Lower leg skin (tissue), 4 donors: Measurements from ENCODE around the gene FRS2. TPM values are rescaled to one million over a fixed set of nuclear protein-coding genes. Genes with fewer than 3 reads are reported as not detected.

ENCODE experiments used
- DNase-seq, 2 donors: peaks; one replicate each; pipeline ENCODE4 v3.0.0-alpha.2; 2019; ENCODE audit warnings: low spot score in 2 of 2
- H3K4me3 ChIP-seq: fragments of 200-600 bp; sonication (generic); 2 replicates; pipeline ENCODE4 v1.5.1; 2017; ENCODE audit warnings: mild to moderate bottlenecking, low read depth; ENCODE audit not compliant: poor library complexity, severe bottlenecking
- CTCF ChIP-seq, 3 donors: fragments of 450-650 bp; IDR thresholded peaks; one replicate each; pipeline ENCODE4 v1.5.1; 2016; ENCODE audit warnings: antibody characterized with exemption in 3 of 3, mild to moderate bottlenecking in 3 of 3, moderate library complexity in 2 of 3
- POLR2A ChIP-seq, 2 donors: fragments of 450-650 bp; IDR thresholded peaks; one replicate each; pipeline ENCODE4 v1.6.1; 2016 to 2017; ENCODE audit warnings: antibody characterized with exemption in 2 of 2, mild to moderate bottlenecking in 1 of 2, moderate library complexity in 1 of 2
- WGBS, 2 donors: methylation state at CpG; one replicate each; pipeline ENCODE4 v1.1.5; 2018; 5-methylcytosine and 5-hydroxymethylcytosine counted together
- intact Hi-C: fragments of 100-400 bp; cut with DNase I; formaldehyde crosslinking; loops from one replicate; pipeline ENCODE4 v1.15.0; 2023; ENCODE audit warnings: low total_unique reads
- total RNA-seq, 4 donors: library from RNA; depleted of rRNA; stranded (reverse); fragments of >200 nt; gene quantifications; one replicate each; pipeline ENCODE4 v1.1.0, GENCODE V29; 2016

The FRS2 gene
- total RNA-seq, 4 donors from 2014 or later, result 33.7 to 64.7 (median 43.5) TPM

DNA sequence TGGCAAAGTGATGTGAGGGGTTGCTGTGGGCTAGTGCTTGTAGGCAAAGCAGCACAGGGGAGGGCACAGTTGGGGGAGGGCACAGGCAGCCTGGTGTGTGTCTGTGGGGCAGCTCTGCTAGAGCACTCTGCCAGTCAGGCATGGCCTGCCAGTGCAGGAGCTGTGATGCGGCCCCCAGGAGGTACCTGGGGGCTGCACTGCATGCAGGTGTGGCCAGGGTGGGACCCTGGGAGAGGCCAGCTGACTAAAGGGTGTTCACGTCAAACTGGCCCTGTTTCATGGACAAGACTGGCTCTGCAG, 54.1 kb downstream of the FRS2 start:
- intact Hi-C loops, result no loop called here
- WGBS, 2 donors, result 90 to 100% methylated on average over 2 of the region's 2 CpGs
- no peak overlapping the region for H3K4me3 ChIP-seq
- TF ChIP-seq POLR2A (IDR thresholded peaks at IDR 0.05) (no peak), CTCF (IDR thresholded peaks at IDR 0.05) (no peak)
- DNase-seq, result no peak

DNA sequence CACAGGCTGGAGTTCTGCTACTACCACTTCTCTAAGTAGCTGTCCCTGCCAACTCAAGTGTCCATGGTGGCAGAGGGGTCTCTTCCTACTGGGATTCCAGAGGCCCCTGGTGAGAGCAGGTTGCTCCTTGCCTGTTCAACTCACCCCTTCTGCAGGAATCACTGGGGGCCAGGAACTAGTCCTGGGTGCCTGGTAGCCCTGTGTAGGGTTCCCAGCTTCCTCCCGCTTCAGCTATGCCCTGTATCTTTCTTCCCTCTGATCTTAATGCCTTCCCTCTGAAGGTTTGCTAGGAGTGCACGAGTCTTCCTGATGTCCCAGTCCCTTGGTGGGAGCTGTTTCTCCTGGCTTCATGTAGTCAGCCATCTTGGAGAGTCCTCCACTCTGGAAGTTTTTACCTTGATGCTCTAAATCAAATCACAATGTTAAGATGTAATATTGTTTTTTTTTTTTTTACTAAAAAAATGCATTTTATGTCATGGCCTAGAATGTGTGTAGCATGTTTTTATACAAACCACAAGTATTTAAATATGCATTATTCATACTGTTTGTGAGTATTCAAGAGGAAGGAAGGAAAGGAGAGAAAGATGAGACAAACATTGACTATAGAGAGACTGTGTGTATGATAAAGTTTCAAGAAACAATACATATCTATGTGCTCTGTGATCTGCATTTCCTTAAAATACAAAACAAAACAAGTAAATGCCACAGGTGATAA, 54.7 kb downstream of the FRS2 start:
- no peak for DNase-seq
- 92 to 96% methylated on average over 2 of the region's 2 CpGs for WGBS, 2 donors
- intact Hi-C loops, result no loop called here
- TF ChIP-seq CTCF (IDR thresholded peaks at IDR 0.05) (no peak), POLR2A (IDR thresholded peaks at IDR 0.05) (no peak)
- no peak overlapping the region for H3K4me3 ChIP-seq

GRCh38 chr12:69527506-69528272, 57.5 kb downstream of the FRS2 start:
- TF ChIP-seq CTCF (IDR thresholded peaks at IDR 0.05) (no peak), POLR2A (IDR thresholded peaks at IDR 0.05) (no peak)
- H3K4me3 ChIP-seq, result no peak overlapping the region
- 59 to 60% methylated on average over 3 of the region's 3 CpGs for WGBS, 2 donors

DNA sequence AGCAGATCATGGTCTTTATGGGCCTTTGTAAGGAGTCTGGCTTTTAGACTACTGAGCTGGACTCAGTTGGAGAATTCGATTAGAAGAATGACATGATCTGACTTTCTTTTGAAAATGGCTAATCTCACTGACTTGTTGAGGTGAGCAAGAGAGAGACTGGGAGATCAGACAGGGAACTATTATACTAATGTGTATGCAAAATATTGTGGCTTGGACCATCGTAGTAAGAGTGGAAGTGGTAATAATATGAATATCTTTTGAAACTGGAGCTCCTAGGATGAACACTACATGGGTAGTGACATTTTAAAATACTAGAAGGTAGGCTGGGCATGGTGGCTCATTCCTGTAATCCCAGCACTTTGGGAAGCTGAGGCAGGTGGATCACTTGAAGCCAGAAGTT, 58.8 kb downstream of the FRS2 start:
- 76 to 85% methylated on average over 2 of the region's 2 CpGs for WGBS, 2 donors
- H3K4me3 ChIP-seq, result no peak overlapping the region
- intact Hi-C loops, result no loop called here
- no peak for DNase-seq
- no peak for TF ChIP-seq POLR2A (IDR thresholded peaks at IDR 0.05)
- TF ChIP-seq CTCF (IDR thresholded peaks at IDR 0.05), result no peak

More at GRCh38 chr12:69527506-69528272, 57.5 kb downstream of the FRS2 start:
- DNase-seq, result no peak
- intact Hi-C loops, result no loop called here

- intact Hi-C loops, result no loop called here
- 85 to 86% methylated on average over 3 of the region's 3 CpGs for WGBS, 2 donors
- TF ChIP-seq POLR2A (IDR thresholded peaks at IDR 0.05) (no peak), CTCF (IDR thresholded peaks at IDR 0.05) (no peak)
These were observed 63.7 kb downstream of the FRS2 start for GRCh38 chr12:69533844-69534243.

More at GRCh38 chr12:69533844-69534243, 63.7 kb downstream of the FRS2 start:
- no peak for DNase-seq
- H3K4me3 ChIP-seq, result no peak overlapping the region
